ENCODE data around the gene KRTAP3-2. TPM values are rescaled to one million over a fixed set of nuclear protein-coding genes. Genes with fewer than 3 reads are reported as not detected.
A peak's percentile ranks its signal among the peaks of the same experiment; 100 is the strongest.
"Not testable (repeated sequence)": the region's sequence is repeated elsewhere in the genome, so short reads cannot be mapped to it uniquely, and the experiment has no call there.

KRTAP3-2 gene
- total RNA-seq, 3 donors from 2014 or later: not detected

DNA sequence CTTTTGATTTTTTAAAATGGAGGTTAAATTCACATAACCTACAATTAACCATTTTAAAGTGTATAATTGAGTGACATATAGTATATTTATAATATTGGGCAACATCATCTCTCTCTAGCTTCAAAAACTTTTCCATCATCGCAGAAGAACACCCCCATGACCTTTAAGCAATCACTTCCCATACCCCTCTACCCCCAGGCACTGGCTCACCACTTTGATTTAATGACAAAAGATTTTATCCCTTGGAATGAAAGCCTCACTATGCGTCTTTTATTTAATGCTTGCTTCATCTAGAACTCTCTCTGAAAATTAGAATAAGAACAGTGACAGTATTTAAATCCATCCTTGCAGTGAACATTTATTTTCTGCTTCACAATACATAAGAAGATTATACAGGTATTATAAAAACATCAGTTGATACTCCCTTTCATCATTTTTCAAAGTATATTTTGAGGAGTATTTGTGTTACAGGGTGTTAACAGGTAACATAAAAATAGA lies 38.2 kb upstream of the KRTAP3-2 start:
- Histone ChIP-seq H3K4me3 (no peak overlapping the region), H3K4me1 (no peaks in the 10 kb centered on the region), H3K27ac (no peak overlapping the region), H3K27me3 (no peaks in the 10 kb centered on the region), H3K36me3 (no peaks in the 10 kb centered on the region), H3K9me3 (no peaks in the 10 kb centered on the region)
- TF ChIP-seq CTCF (IDR thresholded peaks at IDR 0.05) (no peak), POLR2A (IDR thresholded peaks at IDR 0.05) (no peak), POLR2AphosphoS5 (IDR thresholded peaks at IDR 0.05) (no peak)
- DNase-seq (ENCODE audit: low spot score in 2 of 2): no peak
- intact Hi-C loops (cut with DNase I; ENCODE audit: low total_unique reads): no loop called here

GRCh38 chr17:41034346-41034935 lies 34.7 kb upstream of the KRTAP3-2 start, which contains the start of gene KRTAP1-3:
Gene KRTAP1-3 (minus strand): TSS chr17:41034874. CDS start chr17:41034821, 53 bp downstream.
- intact Hi-C loops (cut with DNase I; ENCODE audit: low total_unique reads); H3K4me1 ChIP-seq; H3K36me3 ChIP-seq; H3K27ac ChIP-seq; H3K27me3 ChIP-seq; H3K9me3 ChIP-seq; H3K4me3 ChIP-seq: not testable (repeated sequence)
- DNase-seq (ENCODE audit: low spot score in 2 of 2): peak in 1 of 2 donors; percentile 36

DNA sequence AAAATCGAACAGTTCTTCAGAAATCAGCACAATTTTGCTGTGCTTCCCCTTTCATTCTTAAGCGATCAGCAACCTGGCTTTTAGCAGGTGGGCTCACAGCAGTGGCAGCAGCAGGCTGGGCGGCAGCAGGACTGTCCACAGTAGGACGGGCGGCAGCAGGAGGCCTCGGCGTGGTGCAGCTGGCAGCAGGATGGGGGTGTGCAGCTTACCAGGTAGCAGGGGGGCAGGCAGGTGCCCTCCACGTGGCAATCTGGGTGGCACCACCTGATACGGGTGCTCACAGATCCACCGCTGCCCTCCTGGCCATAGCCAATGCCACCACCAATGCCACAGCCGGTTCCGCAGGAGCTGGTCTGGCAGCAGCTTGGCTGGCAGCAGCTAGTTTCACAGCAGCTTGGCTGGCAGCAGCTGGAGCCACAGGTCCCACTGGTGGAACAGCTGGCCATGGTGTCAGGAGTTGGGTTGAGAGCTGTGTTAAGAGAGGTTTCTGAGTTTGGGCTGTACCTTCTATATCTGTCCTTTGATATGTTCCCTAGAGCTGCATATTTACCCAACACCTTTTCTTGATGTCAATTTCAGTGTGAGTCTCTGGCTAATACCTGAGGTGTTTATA lies 30.0 kb upstream of the KRTAP3-2 start, which contains the start of gene KRTAP1-4:
TSS of gene KRTAP1-4 (minus strand) at position 563 of the 613 bp plus-strand sequence. CDS start at position 446, 117 bp downstream.
- no peaks in the 10 kb centered on the region for H3K36me3 ChIP-seq
- H3K9me3 ChIP-seq: no peaks in the 10 kb centered on the region
- no peak within 1 kb of the TSS for H3K27ac ChIP-seq
- no peak within 1 kb of the TSS for H3K4me3 ChIP-seq
- TF ChIP-seq POLR2A (IDR thresholded peaks at IDR 0.05) (no peak), CTCF (IDR thresholded peaks at IDR 0.05) (no peak), POLR2AphosphoS5 (IDR thresholded peaks at IDR 0.05) (no peak)
- H3K27me3 ChIP-seq: no peaks in the 10 kb centered on the region
- intact Hi-C loops (cut with DNase I; ENCODE audit: low total_unique reads): no loop called here
- DNase-seq (ENCODE audit: low spot score in 2 of 2): no peak
- H3K4me1 ChIP-seq: no peaks in the 10 kb centered on the region

- Histone ChIP-seq H3K27ac (no peak within 1 kb of the TSS), H3K27me3 (no peaks in the 10 kb centered on the region), H3K36me3 (no peaks in the 10 kb centered on the region), H3K9me3 (no peaks in the 10 kb centered on the region), H3K4me1 (no peaks in the 10 kb centered on the region), H3K4me3 (no peak within 1 kb of the TSS)
- intact Hi-C loops (cut with DNase I; ENCODE audit: low total_unique reads): no loop called here
- no peak for DNase-seq (ENCODE audit: low spot score in 2 of 2)
- no peak for TF ChIP-seq POLR2A (IDR thresholded peaks at IDR 0.05)
Observed at GRCh38 chr17:41026715-41027471, 27.2 kb upstream of the KRTAP3-2 start, which contains the start of gene KRTAP1-5. Gene KRTAP1-5 (minus strand): TSS chr17:41027208. CDS start chr17:41027155, 53 bp downstream.

DNA sequence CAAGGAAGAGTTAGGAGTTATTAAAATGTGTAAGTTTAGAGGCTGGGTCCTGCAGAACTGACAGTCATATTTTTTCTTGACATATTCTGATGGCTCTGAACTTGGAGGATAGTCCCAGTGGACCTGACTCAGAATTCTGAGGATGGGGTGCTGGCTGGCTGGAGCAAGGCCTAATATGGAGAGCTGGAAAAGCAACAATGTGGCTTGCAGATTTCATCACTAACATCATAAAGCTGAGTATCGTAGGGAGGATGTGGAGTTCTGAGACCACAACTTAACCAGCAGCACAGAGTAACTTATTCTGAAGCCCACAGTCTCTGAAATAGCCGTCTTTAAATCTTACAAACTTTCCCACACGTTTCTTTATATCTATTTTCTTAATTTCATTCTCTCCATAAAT lies 25.0 kb upstream of the KRTAP3-2 start:
- Histone ChIP-seq H3K4me1 (no peaks in the 10 kb centered on the region), H3K4me3 (no peak overlapping the region), H3K27ac (no peak overlapping the region), H3K36me3 (no peaks in the 10 kb centered on the region), H3K9me3 (no peaks in the 10 kb centered on the region), H3K27me3 (no peaks in the 10 kb centered on the region)
- TF ChIP-seq POLR2A (IDR thresholded peaks at IDR 0.05): no peak
- TF ChIP-seq CTCF (IDR thresholded peaks at IDR 0.05): no peak
- no peak for TF ChIP-seq POLR2AphosphoS5 (IDR thresholded peaks at IDR 0.05)
- DNase-seq (ENCODE audit: low spot score in 2 of 2): no peak
- intact Hi-C loops (cut with DNase I; ENCODE audit: low total_unique reads): no loop called here

- Histone ChIP-seq H3K9me3 (no peaks in the 10 kb centered on the region), H3K27ac (no peak overlapping the region), H3K36me3 (no peaks in the 10 kb centered on the region), H3K4me3 (no peak overlapping the region), H3K27me3 (no peaks in the 10 kb centered on the region), H3K4me1 (no peaks in the 10 kb centered on the region)
- DNase-seq (ENCODE audit: low spot score in 2 of 2): no peak
- TF ChIP-seq POLR2AphosphoS5 (IDR thresholded peaks at IDR 0.05) (no peak), CTCF (IDR thresholded peaks at IDR 0.05) (no peak), POLR2A (IDR thresholded peaks at IDR 0.05) (no peak)
- intact Hi-C loops (cut with DNase I; ENCODE audit: low total_unique reads): no loop called here
Observed at GRCh38 chr17:41020336-41020735, 20.6 kb upstream of the KRTAP3-2 start.
